Osteocyte (in vitro differentiated cells): ENCODE results near the gene SPINK1. TPM values are rescaled to one million over a fixed set of nuclear protein-coding genes. Genes with fewer than 3 reads are reported as not detected.
"Not testable (repeated sequence)": the region's sequence is repeated elsewhere in the genome, so short reads cannot be mapped to it uniquely, and the experiment has no call there.

Experiments
- DNase-seq: peaks from one replicate; pipeline ENCODE4 v3.0.0; 2021; ENCODE audit warnings: mixed read lengths; ENCODE audit not compliant: unreplicated experiment; ENCODE audit errors: extremely low spot score
- H3K27ac Mint-ChIP-seq: one replicate; pipeline ENCODE4 v1.8.0; 2021; ENCODE audit warnings: mild to moderate bottlenecking, mixed read lengths; ENCODE audit not compliant: unreplicated experiment
- H3K27me3 Mint-ChIP-seq: one replicate; pipeline ENCODE4 v1.8.0; 2021; ENCODE audit warnings: mixed read lengths; ENCODE audit not compliant: unreplicated experiment
- H3K36me3 Mint-ChIP-seq: one replicate; pipeline ENCODE4 v1.8.0; 2021; ENCODE audit warnings: mixed read lengths; ENCODE audit not compliant: unreplicated experiment
- H3K4me1 Mint-ChIP-seq: one replicate; pipeline ENCODE4 v1.8.0; 2021; ENCODE audit warnings: mixed read lengths; ENCODE audit not compliant: unreplicated experiment
- H3K4me3 Mint-ChIP-seq: one replicate; pipeline ENCODE4 v1.8.0; 2021; ENCODE audit warnings: mild to moderate bottlenecking, moderate library complexity, mixed read lengths; ENCODE audit not compliant: unreplicated experiment
- H3K9me3 Mint-ChIP-seq: one replicate; pipeline ENCODE4 v1.8.0; 2021; ENCODE audit warnings: mixed read lengths; ENCODE audit not compliant: unreplicated experiment
- total RNA-seq: library from RNA; stranded (reverse); gene quantifications from 2 replicates; pipeline ENCODE4 v1.2.1, GENCODE V29; 2021
- TF ChIP-seq, protein P1 (sequence below): fragments of 200-600 bp; sonication (generic); IDR thresholded peaks from 2 replicates; pipeline ENCODE4 v1.5.0; 2021; ENCODE audit warnings: antibody characterized with exemption, mild to moderate bottlenecking, moderate library complexity

The SPINK1 gene
- total RNA-seq, 1 donor from 2014 or later = not detected

DNA sequence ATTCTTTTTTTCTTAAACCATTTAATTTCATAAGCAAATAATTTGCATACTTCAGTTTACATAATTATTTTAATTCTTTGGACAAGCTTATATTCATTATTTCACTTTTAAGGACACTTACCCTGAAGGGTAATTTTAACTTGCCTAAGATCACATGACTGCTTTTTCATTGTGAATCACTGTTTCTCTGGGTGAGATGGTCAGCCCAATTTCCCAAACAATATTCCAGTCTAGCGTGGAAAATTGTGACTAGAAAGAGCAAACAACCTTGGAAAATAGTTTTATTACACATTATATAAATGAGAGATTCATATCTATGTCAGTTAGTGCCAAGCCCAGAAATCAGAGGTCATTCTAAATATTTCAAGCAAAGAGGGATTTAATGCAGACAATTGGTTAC, 27.5 kb downstream of the SPINK1 start:
- H3K27ac Mint-ChIP-seq = no peak overlapping the region
- H3K9me3 Mint-ChIP-seq = no peaks in the 10 kb centered on the region
- no peak overlapping the region for H3K4me3 Mint-ChIP-seq
- no peaks in the 10 kb centered on the region for H3K36me3 Mint-ChIP-seq
- no peaks in the 10 kb centered on the region for H3K4me1 Mint-ChIP-seq
- DNase-seq = no peak
- H3K27me3 Mint-ChIP-seq = peaks cover 28% of the 10 kb centered on the region
- TF ChIP-seq, protein P1, sequence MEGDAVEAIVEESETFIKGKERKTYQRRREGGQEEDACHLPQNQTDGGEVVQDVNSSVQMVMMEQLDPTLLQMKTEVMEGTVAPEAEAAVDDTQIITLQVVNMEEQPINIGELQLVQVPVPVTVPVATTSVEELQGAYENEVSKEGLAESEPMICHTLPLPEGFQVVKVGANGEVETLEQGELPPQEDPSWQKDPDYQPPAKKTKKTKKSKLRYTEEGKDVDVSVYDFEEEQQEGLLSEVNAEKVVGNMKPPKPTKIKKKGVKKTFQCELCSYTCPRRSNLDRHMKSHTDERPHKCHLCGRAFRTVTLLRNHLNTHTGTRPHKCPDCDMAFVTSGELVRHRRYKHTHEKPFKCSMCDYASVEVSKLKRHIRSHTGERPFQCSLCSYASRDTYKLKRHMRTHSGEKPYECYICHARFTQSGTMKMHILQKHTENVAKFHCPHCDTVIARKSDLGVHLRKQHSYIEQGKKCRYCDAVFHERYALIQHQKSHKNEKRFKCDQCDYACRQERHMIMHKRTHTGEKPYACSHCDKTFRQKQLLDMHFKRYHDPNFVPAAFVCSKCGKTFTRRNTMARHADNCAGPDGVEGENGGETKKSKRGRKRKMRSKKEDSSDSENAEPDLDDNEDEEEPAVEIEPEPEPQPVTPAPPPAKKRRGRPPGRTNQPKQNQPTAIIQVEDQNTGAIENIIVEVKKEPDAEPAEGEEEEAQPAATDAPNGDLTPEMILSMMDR = no peak

DNA sequence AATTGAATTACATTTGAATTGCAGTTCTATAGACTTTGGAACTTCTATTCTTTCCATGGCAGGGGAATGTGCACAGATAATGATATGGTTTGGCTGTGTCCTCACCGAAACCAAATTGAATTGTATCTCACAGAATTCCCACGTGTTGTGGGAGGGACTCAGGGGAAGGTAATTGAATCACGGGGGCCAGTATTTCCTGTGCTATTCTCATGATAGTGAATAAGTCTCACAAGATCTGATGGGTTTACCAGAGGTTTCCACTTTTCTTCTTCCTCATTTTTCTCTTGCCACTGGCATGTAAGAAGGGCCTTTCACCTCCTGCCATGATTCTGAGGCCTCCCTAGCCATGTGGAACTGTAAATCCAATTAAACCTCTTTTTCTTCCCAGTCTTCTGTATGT, 28.3 kb downstream of the SPINK1 start:
- not testable (repeated sequence) for H3K27ac Mint-ChIP-seq, H3K4me3 Mint-ChIP-seq, H3K4me1 Mint-ChIP-seq, DNase-seq, H3K9me3 Mint-ChIP-seq, H3K36me3 Mint-ChIP-seq
- peaks cover 30% of the 10 kb centered on the region for H3K27me3 Mint-ChIP-seq

DNA sequence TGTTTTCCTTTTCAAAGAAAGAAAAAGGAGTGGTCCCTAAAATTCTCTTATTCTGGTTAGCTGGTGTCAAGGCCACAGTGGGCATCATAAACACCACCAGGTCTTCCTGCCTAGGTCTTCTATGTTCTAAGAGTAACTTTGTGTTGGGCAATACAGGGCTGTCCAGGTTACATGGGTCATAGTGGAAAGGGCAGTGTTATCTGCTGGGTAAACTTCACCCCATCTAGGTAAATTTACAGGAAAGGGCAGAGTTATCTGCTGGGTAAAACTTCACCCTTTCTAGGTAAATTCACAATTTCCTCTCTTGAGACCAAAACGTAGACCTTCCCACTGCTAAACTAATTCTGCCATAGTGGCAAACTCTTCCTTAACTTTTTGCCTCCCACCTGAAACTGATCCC, 30.0 kb downstream of the SPINK1 start:
- TF ChIP-seq, protein P1 = no peak
- H3K9me3 Mint-ChIP-seq = no peaks in the 10 kb centered on the region
- H3K36me3 Mint-ChIP-seq = no peaks in the 10 kb centered on the region
- H3K4me3 Mint-ChIP-seq = no peak overlapping the region
- DNase-seq = no peak
- peaks cover 35% of the 10 kb centered on the region for H3K27me3 Mint-ChIP-seq
- no peak overlapping the region for H3K27ac Mint-ChIP-seq
- H3K4me1 Mint-ChIP-seq = no peaks in the 10 kb centered on the region

DNA sequence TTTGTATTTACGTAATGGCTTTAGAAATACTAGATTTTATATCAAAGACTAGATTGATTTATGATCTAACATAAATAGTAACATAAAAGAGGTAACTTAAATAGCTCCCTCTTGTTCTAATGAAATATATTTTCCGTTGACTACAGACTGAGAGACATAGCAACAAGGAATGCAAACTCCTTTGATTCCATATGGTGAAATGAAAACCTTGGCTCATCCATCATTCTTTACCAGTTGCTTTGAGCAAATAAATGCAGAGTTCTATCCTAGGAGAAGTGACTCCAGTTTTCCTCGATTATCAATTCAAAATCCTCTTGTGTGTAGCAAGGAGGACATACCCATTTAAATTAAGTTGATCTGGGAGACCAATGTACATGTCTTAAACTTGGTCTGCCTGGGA, 31.0 kb downstream of the SPINK1 start:
- TF ChIP-seq, protein P1 = no peak
- H3K4me3 Mint-ChIP-seq = no peak overlapping the region
- no peak for DNase-seq
- H3K27me3 Mint-ChIP-seq = peaks cover 38% of the 10 kb centered on the region
- no peaks in the 10 kb centered on the region for H3K36me3 Mint-ChIP-seq
- H3K27ac Mint-ChIP-seq = no peak overlapping the region
- H3K9me3 Mint-ChIP-seq = no peaks in the 10 kb centered on the region
- H3K4me1 Mint-ChIP-seq = no peaks in the 10 kb centered on the region

DNA sequence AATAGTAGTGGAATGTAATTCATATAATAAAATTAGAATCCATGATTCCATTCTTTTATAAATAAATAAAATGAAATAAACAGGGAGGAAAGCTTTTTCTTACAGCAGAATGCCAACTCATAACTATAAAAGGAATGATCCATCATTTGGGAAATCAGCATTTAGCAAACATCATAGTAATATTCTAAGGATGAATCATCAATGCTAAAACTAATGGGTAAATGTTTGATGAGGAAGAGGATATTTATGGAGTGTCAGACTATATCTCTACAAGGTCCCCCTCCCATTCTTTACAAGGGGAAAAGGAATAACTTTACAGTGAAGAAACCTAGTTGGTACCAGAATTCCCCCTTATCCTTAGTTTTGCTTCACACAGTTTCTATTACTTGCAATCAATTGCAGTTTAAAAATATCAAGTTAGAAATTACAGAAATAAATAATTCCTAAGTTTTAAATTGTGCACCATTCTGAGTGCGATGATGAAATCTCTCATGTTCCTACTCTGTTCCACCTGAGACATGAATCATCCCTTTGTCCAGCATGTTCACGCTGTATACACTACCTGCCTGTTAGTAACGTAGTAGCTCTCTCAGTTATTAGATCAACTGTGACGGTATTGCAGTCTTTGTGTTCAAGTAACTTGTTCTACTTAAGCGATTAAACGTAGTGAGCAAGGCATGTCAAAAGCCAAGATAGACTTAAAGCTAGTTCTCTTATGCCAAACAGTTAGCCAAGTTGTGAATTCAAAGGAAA, 34.7 kb downstream of the SPINK1 start:
- Mint-ChIP-seq H3K4me1 (no peaks in the 10 kb centered on the region), H3K27me3 (peaks cover 26% of the 10 kb centered on the region), H3K4me3 (no peak overlapping the region), H3K36me3 (no peaks in the 10 kb centered on the region), H3K9me3 (no peaks in the 10 kb centered on the region), H3K27ac (no peak overlapping the region)
- TF ChIP-seq, protein P1 = no peak
- no peak for DNase-seq
